Cerebellar nuclear complex (tissue), 1 donor: ENCODE measurements around the gene TIAM2.
"Not testable (repeated sequence)": the region's sequence is repeated elsewhere in the genome, so short reads cannot be mapped to it uniquely, and the experiment has no call there.

ENCODE experiments used
- DNase-seq, 2 experiments: peaks; one replicate each; lab custom pipeline; 2025; lab: John Stamatoyannopoulos, UW

The TIAM2 gene

DNA sequence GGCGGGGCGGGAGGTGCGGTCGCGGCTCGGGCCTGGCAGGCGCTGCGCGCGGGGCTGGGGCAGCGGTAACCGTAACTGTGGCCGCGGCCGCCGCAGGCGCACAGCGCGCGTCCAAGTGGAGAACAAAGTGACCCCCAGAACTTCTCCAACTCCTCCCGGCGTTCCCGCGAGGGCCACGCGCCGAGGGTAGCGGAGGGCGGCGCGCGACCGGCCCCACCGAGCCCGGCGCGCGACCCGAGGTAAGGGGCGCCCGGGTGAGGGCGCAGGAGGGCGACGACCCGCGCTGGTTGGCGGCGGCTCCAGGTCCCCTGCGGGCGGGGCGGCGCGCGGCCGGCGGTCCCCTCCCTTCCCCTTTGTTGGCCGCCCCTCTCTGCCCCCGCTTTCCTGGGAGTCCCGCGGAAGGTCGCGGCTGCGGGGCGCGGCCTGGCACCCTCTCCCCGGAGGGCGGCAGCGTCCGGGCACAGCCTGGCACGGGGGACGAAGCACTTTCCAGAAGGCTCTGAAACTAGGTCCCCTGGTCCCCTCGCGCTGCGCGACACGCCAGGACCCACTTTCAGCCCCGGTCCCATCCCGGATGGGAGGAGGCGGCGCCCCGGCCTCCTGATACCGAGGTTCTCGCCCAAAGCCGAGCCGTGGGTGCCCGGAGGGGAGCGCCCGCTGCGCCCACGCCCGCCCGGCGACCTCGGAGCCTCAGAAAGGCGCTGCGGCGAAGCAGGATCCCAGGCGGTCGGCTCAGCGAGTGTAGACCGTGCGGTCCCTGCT lies at the start of gene TIAM2:
TSS of gene TIAM2 (plus strand) at position 62 of the 762 bp plus-strand sequence. CDS start 133,909 bp downstream, outside the sequence.
- no peak for DNase-seq

DNA sequence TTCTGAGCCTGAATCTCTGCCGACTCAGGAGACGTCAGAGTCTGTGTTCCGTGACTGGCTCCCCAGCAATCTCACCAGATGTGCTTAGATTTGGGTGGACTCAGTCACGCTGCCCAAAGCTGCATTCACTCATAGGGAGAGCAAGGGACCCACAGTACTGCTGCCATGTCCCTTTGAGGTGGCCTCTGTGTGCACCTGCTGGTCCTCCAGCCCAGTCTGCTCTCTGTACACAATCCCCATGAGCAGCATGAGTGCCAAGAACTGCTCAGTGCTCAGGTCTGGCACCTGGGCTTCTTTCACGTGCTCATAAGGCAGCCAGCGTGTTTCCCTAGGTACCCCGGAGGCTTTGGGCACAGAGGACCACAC lies 44.2 kb upstream of the TIAM2 start:
- DNase-seq, result no peak

DNA sequence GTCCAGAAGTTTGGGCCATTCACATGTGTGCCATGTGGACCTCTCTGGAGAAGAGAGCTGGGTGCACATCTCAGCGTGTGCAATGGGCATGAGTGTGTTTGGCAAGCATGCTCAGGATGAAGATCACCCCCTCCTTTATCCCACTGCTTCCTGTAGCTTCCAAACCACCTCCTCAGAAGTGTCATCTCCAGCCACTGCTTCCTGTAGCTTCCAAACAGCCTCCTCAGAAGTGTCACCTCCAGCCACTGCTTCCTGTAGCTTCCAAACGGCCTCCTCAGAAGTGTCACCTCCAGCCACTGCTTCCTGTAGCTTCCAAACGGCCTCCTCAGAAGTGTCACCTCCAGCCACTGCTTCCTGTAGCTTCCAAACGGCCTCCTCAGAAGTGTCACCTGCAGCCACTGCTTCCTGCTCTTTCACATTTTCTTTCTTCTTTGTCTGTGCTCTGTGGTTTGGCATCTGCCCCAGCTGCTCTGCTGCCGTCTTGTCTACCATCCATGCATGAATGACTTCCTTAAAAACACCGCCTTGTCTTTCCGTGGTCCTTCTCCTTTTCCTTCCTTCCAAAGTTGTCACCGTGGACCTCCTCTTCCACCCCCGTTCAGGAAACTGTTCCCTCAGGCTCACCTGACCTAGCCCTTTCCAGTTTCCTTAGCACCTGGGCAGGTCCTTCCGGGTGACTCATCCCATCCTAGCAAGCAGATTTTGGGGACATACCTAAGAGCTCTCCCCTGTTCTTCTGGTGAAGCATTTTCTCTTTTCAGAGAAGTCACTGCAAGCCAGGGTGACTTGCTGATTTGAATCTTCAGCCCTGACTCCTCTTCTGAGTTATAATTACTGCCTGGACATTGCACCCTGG lies 43.5 kb upstream of the TIAM2 start:
- no peak for DNase-seq

DNA sequence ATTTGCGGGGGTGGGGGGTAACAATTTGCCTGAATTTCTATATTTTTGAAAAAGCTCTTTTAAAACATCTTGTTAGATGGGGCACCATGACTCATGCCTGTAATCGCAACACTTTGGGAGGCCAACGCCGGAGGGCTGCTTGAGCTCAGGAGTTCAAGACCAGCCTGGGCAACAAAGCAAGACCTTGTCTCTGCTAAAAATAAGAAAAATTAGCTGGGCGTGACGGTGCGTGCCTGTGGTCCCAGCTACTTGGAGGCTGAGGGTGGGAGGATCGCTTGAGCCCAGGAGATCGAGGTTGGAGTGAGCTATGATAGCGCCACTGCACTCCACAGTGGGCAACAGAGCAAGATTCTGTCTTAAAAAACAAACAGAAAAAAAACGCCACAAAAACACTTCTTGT lies 41.5 kb upstream of the TIAM2 start:
- DNase-seq, result no peak

DNA sequence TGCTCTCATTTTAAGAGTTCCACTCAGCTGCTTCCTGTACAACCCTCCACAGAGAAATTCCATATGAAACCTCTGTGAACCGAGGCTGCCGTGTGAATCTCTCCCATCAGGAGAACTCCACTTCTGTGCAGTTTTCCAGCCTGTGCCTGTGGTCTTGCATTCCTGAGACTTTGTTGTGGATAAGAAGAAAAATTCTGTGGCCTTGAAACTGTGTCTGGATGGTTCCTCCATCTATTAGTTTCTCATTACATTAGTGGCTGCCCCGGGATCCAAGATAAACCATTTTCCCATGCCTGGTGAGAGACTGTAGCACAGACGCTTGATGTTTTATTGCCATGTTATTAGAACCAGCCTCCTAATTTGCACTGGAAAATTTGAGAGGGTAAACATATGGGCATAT lies 40.8 kb upstream of the TIAM2 start:
- DNase-seq, result no peak

DNA sequence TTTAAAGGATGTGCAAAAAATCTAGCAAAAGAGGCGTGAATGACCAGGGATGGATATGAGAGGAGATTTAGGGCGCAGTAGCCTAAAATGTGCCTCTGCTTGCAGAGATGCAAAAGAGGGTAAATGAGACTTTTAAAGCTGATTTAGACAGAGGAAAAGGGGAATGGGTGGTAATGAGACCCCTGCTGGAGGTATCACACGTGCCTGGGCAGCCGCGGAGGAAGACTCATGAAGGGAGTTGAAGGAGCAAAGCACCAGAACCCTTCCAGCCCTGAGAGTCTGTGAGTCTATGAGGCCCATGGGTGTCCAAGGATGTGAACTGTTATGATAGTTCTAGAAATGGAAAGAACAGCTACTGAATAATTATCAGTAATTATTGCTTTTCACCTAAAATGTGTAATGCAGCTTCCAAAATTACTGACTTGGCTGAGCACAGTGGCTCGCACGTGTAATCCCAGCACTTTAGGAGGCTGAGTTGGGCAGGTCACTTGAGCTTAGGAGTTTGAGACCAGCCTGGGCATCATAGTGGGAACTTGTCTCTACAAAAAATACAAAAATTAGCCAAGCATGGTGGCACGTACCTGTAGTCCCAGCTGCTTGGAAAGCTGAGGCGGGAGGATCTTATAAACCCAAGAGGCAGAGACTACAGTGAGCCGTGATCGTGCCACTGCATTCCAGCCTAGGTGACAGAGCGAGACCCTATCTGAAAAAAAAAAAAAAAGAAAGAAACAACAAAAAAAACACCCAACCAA lies 38.2 kb upstream of the TIAM2 start:
- DNase-seq, result no peak

DNA sequence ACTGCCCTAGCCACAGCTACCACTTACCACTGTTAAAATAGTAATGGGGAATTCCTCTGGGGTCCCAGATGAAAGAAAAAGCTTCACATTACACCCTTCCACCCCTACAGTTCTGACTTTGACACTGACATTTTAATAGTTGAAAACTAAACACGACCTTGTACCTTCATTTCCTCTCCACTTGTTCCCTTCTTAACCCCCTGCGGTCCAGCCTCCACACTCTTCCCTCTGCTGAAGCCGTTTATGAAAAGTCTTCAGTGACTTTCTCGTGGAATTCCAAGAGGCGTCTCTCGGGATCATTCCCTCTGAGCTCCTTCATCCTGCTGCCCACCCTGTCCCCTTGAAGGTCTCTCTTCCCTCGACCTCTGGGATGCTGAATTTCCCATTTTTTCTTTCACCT lies 36.6 kb upstream of the TIAM2 start:
- DNase-seq, result no peak

DNA sequence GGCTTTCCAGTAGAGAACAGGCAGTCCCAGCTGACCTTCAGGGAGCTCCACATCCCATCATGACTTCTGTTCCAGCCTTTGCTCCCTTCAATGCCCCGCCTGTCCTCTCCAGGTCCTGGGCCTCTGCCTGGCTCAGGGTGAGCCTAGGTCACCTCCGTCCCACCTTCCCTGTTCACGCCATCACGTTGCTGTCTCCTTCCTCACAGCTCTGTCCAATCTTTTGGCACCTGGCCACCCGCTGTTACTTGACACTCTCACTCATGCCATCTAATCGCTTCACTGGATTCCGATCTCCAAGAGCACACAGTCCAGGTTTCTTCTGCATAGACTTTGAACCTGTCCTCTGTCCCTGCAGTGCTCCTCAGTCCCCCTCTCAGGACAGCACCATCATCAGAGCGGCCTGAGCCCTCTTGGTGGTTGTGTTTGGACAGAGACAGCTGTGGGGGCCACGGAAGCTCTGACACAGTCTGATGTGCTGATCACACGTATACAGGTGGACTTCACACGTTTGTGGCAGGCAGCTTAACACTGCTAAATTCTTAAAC lies 34.7 kb upstream of the TIAM2 start:
- no peak for DNase-seq

DNA sequence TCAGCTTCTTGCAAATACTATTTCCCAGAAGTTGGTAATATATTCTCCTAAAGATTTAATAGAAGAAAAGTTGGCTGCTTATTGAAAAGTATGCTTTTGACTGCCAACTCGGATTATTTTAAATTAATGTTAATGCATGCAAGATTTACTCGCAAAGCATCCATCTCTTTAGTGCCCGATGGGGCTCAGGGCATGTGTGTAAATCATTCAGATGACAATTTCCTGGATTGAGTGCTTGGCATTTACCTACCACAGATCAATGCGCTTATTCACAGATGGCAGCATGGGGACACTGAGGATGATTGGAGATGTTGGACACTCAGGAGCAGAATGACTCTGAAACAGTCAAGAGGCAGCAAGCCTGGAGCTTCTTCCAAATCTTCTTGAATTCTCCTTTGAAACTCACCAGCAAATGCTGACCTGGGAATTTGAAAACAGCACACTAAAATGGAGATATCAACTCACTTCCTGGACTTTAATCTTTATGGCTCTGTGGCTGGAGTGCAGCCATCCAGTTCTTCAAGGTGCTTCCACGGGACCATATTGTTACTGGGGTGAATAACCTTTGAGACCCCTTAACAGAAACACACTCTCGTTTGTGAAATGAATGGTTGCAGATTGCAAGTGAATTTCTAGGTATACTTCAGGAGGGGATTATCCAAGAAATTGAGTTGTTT lies 34.1 kb upstream of the TIAM2 start:
- no peak for DNase-seq

DNA sequence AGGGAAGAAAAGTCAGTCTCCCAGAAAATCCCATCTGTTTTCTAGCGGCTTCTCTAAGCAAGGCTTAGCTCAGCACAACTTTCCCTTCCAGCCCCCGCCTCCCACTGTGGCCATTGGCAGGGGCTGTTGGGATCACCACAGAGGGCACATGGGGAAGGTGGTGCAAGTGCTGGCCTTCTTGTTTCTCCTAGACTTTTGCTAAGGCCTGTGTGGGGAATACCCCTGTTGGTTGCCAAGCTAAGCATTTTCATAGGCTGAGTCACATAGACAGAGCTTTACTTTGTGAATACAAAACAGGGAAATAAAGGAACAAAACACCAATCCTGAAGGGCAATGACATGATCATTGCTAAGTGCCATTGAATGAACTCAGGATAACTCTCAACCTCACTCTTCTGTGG lies 32.4 kb upstream of the TIAM2 start:
- no peak for DNase-seq

DNA sequence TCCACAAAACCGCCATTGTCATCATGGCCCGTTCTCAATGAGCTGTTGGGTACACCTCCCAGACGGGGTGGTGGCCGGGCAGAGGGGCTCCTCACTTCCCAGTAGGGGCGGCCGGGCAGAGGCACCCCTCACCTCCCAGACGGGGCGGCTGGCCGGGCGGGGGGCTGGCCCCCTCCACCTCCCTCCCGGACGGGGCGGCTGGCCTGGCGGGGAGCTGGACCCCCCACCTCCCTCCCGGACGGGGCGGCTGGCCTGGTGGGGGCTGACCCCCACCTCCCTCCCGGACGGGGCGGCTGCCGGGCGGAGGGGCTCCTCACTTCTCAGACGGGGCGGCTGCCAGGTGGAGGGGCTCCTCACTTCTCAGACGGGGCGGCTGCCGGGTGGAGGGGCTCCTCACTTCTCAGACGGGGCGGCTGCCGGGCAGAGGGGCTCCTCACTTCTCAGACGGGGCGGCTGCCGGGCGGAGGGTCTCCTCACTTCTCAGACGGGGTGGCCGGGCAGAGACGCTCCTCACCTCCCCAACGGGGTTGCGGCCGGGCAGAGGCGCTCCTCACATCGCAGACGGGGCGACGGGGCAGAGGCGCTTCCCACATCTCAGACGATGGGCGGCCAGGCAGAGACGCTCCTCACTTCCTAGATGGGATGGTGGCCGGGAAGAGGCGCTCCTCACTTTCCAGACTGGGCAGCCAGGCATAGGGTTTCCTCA lies 28.9 kb upstream of the TIAM2 start:
- not testable (repeated sequence) for DNase-seq

DNA sequence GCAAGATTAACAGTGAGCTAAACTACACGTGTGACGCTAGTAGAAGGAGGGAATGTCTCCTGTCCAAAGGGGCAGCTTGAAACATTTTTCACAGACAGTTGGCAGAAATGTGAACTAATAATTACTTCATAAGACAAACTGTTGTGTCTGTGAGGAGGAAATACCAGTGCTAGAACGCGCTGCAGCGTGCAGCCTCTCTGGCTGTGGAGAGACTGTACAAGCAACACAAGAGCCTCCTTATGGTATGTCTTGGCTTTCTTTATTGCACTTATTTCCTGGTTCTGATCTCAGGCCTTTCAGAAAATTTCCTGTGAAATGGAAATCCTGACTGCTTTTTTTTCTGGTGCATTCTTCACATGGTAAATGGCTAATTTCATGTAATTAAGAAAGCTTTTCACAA lies 25.3 kb upstream of the TIAM2 start:
- no peak for DNase-seq

DNA sequence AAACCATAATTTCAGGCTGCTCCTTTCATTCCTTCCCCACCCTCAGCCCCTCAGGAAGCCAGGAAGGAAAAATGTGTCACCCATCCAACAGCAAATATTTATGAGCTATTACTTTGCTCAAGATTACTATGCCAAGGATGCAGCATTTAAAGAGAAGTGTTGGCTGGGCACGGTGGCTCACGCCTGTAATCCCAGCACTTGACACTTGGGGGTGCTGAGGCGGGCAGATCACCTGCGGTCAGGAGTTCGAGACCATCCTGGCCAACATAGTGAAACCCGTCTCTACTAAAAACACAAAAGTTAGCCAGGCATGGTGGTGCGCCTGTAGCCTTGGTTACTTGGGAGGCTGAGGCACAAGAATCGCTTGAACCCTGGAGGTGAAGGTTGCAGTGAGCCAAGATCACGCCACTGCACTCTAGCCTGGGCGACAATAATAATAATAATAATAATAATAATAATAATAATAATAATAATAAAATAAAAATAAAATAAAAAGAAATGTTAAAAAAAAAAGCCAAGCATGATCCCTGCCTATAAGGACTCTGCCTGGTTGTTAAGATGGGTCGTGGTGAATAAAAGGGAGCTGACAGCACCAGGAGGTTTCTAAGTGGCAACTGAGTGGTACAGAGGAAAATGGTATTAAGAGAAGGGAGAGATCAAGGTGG lies 20.5 kb upstream of the TIAM2 start:
- DNase-seq, result no peak

DNA sequence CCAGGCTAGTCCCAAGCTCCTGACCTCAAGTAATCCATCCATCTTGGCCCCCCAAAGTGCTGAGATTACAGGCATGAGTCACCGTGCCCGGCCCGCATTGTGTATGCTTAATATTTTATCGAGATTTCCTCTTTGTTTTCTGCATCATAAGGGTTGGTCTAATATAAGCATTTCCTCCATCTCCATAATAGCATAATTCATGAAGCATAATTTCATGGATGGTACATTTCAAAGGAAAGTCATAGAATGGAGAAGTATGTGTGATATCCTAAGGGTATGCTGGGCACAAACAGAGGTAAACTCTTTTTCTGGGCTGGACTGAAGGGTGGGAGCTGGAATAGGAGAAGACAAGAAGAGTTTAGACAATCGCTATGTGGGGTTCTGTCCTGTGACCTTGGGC lies 17.5 kb upstream of the TIAM2 start:
- no peak for DNase-seq

DNA sequence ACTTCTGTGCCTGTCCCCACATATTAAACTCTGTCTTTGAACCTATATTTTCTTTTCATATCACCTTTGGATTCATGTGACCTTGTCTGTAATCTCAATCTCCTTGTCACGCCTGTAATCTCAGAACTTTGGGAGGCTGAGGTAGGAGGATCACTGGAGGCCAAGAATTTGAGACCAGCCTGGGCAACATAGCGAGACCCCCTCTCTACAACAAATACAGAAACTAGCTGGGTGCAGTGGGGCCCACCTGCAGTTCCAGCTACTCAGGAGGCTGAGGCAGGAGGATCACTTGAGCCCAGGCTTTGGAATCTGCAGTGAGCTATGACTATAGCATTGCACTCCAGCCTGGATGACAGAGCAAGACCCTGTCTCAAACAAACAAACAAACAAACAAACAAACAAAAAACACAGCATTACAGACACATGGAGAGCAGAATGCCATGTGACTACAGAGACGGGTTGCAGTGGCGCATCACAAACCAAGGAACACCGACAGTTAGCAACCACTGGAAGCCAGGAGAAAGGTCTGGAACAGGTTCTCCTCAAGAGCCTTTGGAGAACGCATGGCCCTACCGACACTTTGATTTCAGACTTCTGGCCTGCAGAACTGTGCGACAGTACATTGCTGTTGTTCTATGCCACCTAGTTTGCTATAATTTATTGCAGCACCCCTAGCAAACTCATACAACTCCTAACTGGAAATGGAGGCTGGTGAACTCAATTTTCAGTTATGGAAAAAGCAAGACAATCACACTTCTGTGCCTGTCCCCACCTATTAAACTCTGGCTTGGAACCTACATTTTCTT lies 14.6 kb upstream of the TIAM2 start:
- DNase-seq, result no peak

DNA sequence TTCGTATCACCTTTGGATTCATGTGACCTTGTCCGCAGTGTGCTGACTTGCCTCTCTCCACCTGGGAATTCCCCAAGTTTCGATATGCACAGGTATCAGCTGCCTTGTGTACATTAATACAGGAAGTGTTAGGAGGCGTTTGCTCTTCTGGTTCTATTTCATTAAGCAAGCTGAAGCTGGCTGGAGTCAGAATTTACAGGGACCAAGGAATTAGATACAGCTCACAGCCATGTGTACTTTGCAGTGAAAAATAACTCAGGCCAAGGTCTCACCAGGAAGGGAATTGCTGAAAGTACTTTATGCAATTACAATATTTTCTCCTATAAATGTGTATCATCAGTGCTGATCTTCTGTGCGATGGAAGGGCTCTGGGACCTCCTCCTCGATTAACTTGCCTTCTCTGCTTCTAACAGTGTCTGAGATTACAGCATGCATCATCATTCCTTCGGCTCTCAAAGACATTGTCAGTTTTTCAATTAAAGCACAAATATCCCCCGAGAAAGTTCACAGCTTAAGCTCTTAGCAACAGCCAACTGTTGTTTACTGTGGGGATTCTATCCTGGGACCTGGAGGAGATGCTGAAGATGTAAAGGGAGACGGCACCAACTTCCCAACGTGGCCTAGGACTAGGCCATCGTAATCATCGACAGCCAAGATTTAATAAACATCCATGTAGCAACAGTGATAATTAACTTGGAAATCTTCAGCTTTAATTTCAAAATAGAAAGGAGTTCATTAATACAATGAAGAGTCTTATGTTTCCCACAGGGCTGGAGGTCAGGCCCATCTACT lies 13.8 kb upstream of the TIAM2 start:
- DNase-seq, result no peak

DNA sequence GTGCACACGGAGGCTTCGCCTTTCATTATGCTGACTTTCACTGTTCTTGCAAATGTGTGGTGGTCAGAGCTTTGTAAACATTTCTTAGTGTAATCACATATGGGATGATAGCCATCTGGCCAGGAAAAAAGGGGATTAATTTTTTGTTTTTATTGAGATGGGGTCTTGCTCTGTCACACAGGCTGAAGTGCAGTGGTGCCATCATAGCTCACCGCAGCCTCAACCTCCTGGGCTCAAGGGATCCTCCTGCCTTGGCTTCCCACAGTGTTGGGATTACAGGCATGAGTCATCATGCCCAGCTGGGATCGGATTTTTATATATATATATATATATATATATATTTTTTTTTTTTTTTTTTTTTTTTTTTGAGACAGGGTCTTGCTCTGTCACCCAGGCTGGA lies 11.0 kb upstream of the TIAM2 start:
- DNase-seq, result no peak

DNA sequence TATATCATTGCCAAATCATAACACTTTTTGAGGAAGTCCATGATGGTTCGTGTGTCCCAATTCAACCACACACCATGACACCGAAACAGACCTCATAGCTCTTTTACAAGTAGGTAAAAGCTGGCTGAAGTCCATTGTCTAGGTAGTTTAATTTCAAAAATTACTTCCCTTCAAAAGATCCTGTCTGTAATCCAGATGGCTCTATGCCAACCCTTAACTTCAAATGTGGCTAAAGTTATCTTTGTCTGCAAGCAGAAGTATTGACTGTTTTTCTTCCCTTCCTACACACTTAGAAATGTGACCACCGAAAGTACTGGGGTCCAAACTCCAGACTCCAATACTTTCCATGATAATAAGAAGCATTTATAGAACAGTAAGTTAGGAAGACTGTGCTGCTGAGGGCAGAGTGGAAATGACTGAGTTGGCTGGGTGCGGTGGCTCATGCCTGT lies 8.3 kb upstream of the TIAM2 start:
- no peak for DNase-seq

DNA sequence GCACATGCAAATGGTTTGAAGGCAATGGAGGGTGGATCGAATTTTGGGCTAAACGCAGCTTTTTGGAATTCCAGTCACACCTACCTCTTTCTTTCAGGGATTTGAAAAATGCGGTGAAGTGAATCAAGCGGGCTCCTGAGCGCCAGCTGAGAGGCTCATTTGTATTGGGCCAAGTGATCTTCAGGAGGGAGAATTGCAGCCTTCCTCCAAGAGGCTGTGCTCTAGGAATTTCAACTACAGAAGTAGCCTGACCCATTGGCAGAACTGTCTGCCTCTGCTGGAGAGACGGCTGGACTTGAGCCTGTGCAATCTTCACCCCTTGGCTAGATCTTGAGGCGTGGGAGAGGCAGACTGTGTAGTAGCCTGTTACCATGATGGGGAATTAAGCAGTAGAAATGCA lies 5.7 kb upstream of the TIAM2 start:
- no peak for DNase-seq
